OCI-LY1 (cell line): ENCODE results near the gene DOCK2.

Source experiments
- H2AFZ ChIP-seq: fragments of 200-600 bp; sonication (generic), shearing (Covaris generic); 2 replicates; pipeline ENCODE4 v1.6.0; 2014; ENCODE audit warnings: antibody characterized with exemption, mild to moderate bottlenecking, low read length
- H3F3A ChIP-seq: fragments of 200-600 bp; sonication (generic), shearing (Covaris generic); 2 replicates; pipeline ENCODE4 v1.6.0; 2014; ENCODE audit warnings: mild to moderate bottlenecking, antibody characterized with exemption, low read length, moderate library complexity; ENCODE audit not compliant: insufficient read depth
- H3K27ac ChIP-seq: fragments of 200-600 bp; sonication (generic); 2 replicates; pipeline ENCODE4 v1.5.1; 2014; ENCODE audit warnings: low read length, mixed run types, mild to moderate bottlenecking, low read depth; ENCODE audit not compliant: poor library complexity, severe bottlenecking
- H3K27me3 ChIP-seq: fragments of 200-600 bp; sonication (generic); 2 replicates; pipeline ENCODE4 v1.6.0; 2014; ENCODE audit warnings: antibody characterized with exemption, mild to moderate bottlenecking, low read length, moderate library complexity; ENCODE audit not compliant: insufficient read depth
- H3K36me3 ChIP-seq: fragments of 200-600 bp; sonication (generic); 2 replicates; pipeline ENCODE4 v1.6.1; 2014; ENCODE audit warnings: mild to moderate bottlenecking, antibody characterized with exemption, low read length, moderate library complexity, mixed read lengths; ENCODE audit not compliant: insufficient read depth
- H3K4me1 ChIP-seq: fragments of 200-600 bp; sonication (generic); 2 replicates; pipeline ENCODE4 v1.5.1; 2014; ENCODE audit warnings: mild to moderate bottlenecking, low read length, moderate library complexity; ENCODE audit not compliant: insufficient read depth, severe bottlenecking
- H3K4me2 ChIP-seq: fragments of 200-600 bp; sonication (generic), shearing (Covaris generic); 2 replicates; pipeline ENCODE4 v1.6.1; 2014; ENCODE audit warnings: low read length
- H3K4me3 ChIP-seq: fragments of 200-600 bp; sonication (generic); 2 replicates; pipeline ENCODE4 v1.5.1; 2014; ENCODE audit warnings: low read length, low read depth, mild to moderate bottlenecking, mixed read lengths; ENCODE audit not compliant: poor library complexity, severe bottlenecking
- H3K79me2 ChIP-seq: fragments of 200-600 bp; shearing (Covaris generic); 2 replicates; pipeline ENCODE4 v1.6.1; 2016; ENCODE audit warnings: mixed run types, low read length, mixed read lengths; ENCODE audit not compliant: insufficient read depth
- H3K9ac ChIP-seq: fragments of 200-600 bp; sonication (generic), shearing (Covaris generic); 2 replicates; pipeline ENCODE4 v1.6.1; 2014; ENCODE audit warnings: mild to moderate bottlenecking, low read length, mixed read lengths
- H3K9me2 ChIP-seq: fragments of 200-600 bp; sonication (generic), shearing (Covaris generic); 2 replicates; pipeline ENCODE4 v1.6.1; 2014; ENCODE audit warnings: low read depth, mild to moderate bottlenecking, low read length, mixed read lengths
- H3K9me3 ChIP-seq: fragments of 200-600 bp; shearing (Covaris generic); 2 replicates; pipeline ENCODE4 v1.6.1; 2014; ENCODE audit warnings: low read length, mixed read lengths
- H4K20me1 ChIP-seq: fragments of 200-600 bp; sonication (generic), shearing (Covaris generic); 2 replicates; pipeline ENCODE4 v1.6.0; 2016; ENCODE audit warnings: mild to moderate bottlenecking, low read length; ENCODE audit not compliant: insufficient read depth
- EZH2 ChIP-seq: fragments of 200-600 bp; sonication (generic), shearing (Covaris generic); IDR thresholded peaks from 2 replicates; pipeline ENCODE4 v1.8.0; 2017; ENCODE audit warnings: borderline replicate concordance, mixed run types, mild to moderate bottlenecking, antibody characterized with exemption, low read length, moderate library complexity, mixed read lengths
- TF ChIP-seq, protein P1 (sequence below): fragments of 200-600 bp; sonication (generic), shearing (Covaris generic); IDR thresholded peaks from 2 replicates; pipeline ENCODE4 v1.5.1; 2017; ENCODE audit warnings: mild to moderate bottlenecking, antibody characterized with exemption, low read length, moderate library complexity, mixed read lengths

DOCK2 gene

DNA sequence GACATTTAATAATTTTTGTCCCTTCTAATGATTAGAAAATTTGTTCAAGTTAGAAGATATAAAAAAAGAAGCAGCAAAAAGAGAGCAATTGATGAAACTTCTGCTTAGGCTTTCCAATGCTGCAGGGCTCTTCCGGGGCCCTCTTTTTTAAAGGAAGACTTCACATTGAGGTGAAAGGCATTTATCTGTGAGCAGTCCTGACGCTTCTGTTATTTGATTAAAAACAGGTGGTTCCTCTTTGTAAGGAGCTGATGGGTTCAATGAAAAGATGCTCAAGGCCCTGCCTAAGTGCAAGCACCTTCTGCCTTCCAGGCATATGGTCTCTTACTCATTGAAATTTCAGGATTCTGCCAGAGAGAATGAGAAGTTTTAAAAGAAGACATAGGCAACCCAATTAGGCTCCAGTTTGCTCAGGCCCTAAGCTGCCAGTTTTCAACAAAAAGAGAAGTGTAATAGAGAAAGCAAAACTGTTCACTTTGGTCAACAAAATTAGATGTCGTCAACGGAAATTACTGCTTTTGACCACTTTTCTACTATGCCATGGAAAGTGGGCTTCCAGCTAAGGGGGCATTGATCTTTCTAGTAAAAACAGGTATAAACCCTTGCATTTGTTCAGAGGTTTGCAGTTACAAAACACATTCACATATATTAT is 243.1 kb downstream of the DOCK2 start:
- no peak overlapping the region for H3K4me2 ChIP-seq
- H3F3A ChIP-seq, result no peaks in the 10 kb centered on the region
- no peaks in the 10 kb centered on the region for H3K79me2 ChIP-seq
- no peak overlapping the region for H3K4me3 ChIP-seq
- 0 out of 2 replicates have a peak, but pooled peaks cover 9% of the 10 kb centered on the region for H3K36me3 ChIP-seq
- no peaks in the 10 kb centered on the region for H3K9me3 ChIP-seq
- TF ChIP-seq, protein P1, sequence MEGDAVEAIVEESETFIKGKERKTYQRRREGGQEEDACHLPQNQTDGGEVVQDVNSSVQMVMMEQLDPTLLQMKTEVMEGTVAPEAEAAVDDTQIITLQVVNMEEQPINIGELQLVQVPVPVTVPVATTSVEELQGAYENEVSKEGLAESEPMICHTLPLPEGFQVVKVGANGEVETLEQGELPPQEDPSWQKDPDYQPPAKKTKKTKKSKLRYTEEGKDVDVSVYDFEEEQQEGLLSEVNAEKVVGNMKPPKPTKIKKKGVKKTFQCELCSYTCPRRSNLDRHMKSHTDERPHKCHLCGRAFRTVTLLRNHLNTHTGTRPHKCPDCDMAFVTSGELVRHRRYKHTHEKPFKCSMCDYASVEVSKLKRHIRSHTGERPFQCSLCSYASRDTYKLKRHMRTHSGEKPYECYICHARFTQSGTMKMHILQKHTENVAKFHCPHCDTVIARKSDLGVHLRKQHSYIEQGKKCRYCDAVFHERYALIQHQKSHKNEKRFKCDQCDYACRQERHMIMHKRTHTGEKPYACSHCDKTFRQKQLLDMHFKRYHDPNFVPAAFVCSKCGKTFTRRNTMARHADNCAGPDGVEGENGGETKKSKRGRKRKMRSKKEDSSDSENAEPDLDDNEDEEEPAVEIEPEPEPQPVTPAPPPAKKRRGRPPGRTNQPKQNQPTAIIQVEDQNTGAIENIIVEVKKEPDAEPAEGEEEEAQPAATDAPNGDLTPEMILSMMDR, result no peak
- TF ChIP-seq EZH2, result no peak
- no peaks in the 10 kb centered on the region for H3K9me2 ChIP-seq
- H3K4me1 ChIP-seq, result no peaks in the 10 kb centered on the region
- no peak overlapping the region for H3K9ac ChIP-seq
- H4K20me1 ChIP-seq, result no peaks in the 10 kb centered on the region
- H3K27ac ChIP-seq, result no peak overlapping the region
- H2AFZ ChIP-seq, result no peak overlapping the region
- no peaks in the 10 kb centered on the region for H3K27me3 ChIP-seq

DNA sequence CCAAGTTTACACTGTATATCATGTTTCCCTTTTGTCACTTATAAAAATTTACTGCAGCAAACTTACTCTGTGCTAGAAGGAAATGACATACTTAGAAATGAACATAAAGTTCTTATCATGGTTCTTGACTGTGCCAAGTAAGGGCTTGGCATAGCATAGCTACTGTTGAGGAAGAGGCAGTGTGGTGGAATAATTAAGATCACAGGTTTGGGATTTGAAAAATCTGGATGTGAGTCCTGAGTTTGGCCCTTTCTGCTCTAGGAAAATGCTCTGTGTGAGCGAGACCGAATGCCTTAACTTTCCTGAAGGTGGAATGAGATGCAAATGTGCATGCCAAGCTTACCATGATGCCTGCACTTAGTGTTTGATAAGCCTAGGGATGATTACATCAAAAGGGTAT is 243.7 kb downstream of the DOCK2 start:
- Histone ChIP-seq H3K79me2 (no peaks in the 10 kb centered on the region), H3K27ac (no peak overlapping the region), H3K4me2 (no peak overlapping the region), H4K20me1 (no peaks in the 10 kb centered on the region), H3K9ac (no peak overlapping the region), H3K9me2 (no peaks in the 10 kb centered on the region), H3K4me1 (no peaks in the 10 kb centered on the region), H2AFZ (no peak overlapping the region), H3K4me3 (no peak overlapping the region), H3F3A (no peaks in the 10 kb centered on the region), H3K36me3 (0 out of 2 replicates have a peak, but pooled peaks cover 9% of the 10 kb centered on the region), H3K9me3 (no peaks in the 10 kb centered on the region), H3K27me3 (no peaks in the 10 kb centered on the region)
- TF ChIP-seq, protein P1, result no peak
- no peak for TF ChIP-seq EZH2

DNA sequence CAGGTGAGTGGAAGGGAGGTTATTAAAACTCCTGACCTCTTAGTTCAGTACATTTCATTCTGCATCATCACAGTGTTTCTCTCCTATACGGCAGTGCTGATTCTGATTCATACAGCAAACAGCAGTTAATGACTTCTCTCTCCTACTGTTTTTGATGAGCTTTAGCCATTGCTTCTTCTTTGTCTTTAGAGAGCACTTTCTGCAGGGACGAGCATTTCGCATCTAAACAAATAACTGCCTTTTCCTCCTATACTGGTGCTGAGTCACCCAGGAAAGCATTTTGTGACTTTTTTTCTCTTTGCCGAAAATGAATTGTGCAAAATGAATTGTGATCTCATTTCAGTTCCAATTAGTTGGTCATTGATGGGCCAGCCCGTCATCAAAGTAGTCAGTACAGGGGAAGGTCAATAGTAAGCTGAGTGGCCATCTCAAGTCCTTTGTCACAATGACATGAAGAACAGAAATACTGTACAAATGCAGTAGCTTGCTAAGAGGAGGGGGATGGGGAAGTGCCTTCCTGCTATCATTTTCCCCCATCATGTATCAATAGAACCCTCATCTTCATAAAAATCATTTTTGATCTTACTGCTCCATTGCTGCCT is 244.7 kb downstream of the DOCK2 start:
- H3K79me2 ChIP-seq, result no peaks in the 10 kb centered on the region
- H3K27me3 ChIP-seq, result no peaks in the 10 kb centered on the region
- H3K9me3 ChIP-seq, result no peaks in the 10 kb centered on the region
- H4K20me1 ChIP-seq, result no peaks in the 10 kb centered on the region
- H3K27ac ChIP-seq, result no peak overlapping the region
- no peaks in the 10 kb centered on the region for H3F3A ChIP-seq
- H3K9me2 ChIP-seq, result no peaks in the 10 kb centered on the region
- no peak overlapping the region for H2AFZ ChIP-seq
- no peak for TF ChIP-seq EZH2
- TF ChIP-seq, protein P1, result no peak
- H3K4me1 ChIP-seq, result no peaks in the 10 kb centered on the region
- no peak overlapping the region for H3K4me3 ChIP-seq
- H3K36me3 ChIP-seq, result 0 out of 2 replicates have a peak, but pooled peaks cover 9% of the 10 kb centered on the region
- no peak overlapping the region for H3K9ac ChIP-seq
- no peak overlapping the region for H3K4me2 ChIP-seq
